Thoracic aorta (tissue), 2 donors: ENCODE results near the gene TFDP2. TPM values are rescaled to one million over a fixed set of nuclear protein-coding genes. Genes with fewer than 3 reads are reported as not detected.

Source experiments
- ATAC-seq: fragments of 150-250 bp; one replicate; pipeline ENCODE4 v1.8.0; 2017; ENCODE audit warnings: low read depth; ENCODE audit not compliant: insufficient number of reproducible peaks, low FRiP score
- DNase-seq: peaks from one replicate; pipeline ENCODE4 v3.0.0-alpha.2; 2020; ENCODE audit warnings: low spot score
- H3K27ac ChIP-seq, 2 donors: fragments of 200-600 bp; sonication (generic); 1 replicate in 1 of 2; 2 replicates in 1 of 2; pipeline ENCODE4 v1.5.1; 2016; ENCODE audit warnings: mild to moderate bottlenecking in 2 of 2, moderate library complexity in 2 of 2
- H3K27me3 ChIP-seq: fragments of 200-600 bp; sonication (generic); replicated peaks from 2 replicates; pipeline ENCODE4 v1.6.0; 2016; ENCODE audit warnings: mild to moderate bottlenecking; ENCODE audit not compliant: insufficient read depth
- H3K36me3 ChIP-seq: fragments of 200-600 bp; sonication (generic); one replicate; pipeline ENCODE4 v1.5.1; 2016
- H3K4me1 ChIP-seq, 2 donors: fragments of 200-600 bp; sonication (generic); 1 replicate in 1 of 2; 2 replicates in 1 of 2; pipeline versions ENCODE4 v1.5.1 to v1.6.0; 2016; ENCODE audit warnings: low read depth in 2 of 2, mild to moderate bottlenecking in 1 of 2; ENCODE audit not compliant: control insufficient read depth in 1 of 2
- H3K4me3 ChIP-seq: fragments of 200-600 bp; sonication (generic); 2 replicates; pipeline ENCODE4 v1.5.1; 2016; ENCODE audit warnings: mild to moderate bottlenecking
- H3K9me3 ChIP-seq: fragments of 200-600 bp; sonication (generic); 2 replicates; pipeline ENCODE4 v1.5.1; 2016
- CTCF ChIP-seq: fragments of 200-600 bp; sonication (generic); IDR thresholded peaks from one replicate; pipeline ENCODE4 v1.5.1; 2019; ENCODE audit warnings: antibody characterized with exemption
- total RNA-seq, 2 donors: library from RNA; depleted of rRNA; stranded (reverse); fragments of >200 nt; gene quantifications; one replicate each; pipeline versions ENCODE4 v1.1.0 to v1.2.3, GENCODE V29; 2016

Gene TFDP2
- total RNA-seq, 2 donors from 2014 or later: 29.2 to 210 TPM

DNA sequence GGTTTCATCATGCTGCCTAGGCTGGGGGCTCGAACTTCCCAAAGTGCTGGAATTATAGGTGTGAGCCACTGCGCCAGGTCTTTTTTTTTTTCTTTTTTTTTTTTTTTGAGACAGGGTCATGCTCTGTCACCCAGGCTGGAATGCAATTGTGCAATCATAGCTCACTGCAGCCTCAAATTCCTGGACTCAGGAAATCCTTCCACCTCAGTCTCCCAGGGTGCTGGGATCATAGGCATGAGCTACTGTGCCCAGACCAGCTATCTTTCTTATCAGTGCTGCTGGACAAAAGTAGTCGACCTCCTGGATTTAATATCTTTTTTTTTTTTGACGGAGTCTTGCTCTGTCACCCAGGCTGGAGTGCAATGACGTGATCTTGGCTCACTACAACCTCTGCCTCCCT is 60.8 kb downstream of the TFDP2 start:
- H3K27me3 ChIP-seq: no peaks in the 10 kb centered on the region
- no peaks in the 10 kb centered on the region for H3K36me3 ChIP-seq
- H3K27ac ChIP-seq: no peak overlapping the region
- DNase-seq (no peak), ATAC-seq (no peak)
- no peaks in the 10 kb centered on the region for H3K4me1 ChIP-seq
- no peak for TF ChIP-seq CTCF
- no peak overlapping the region for H3K4me3 ChIP-seq
- no peaks in the 10 kb centered on the region for H3K9me3 ChIP-seq

DNA sequence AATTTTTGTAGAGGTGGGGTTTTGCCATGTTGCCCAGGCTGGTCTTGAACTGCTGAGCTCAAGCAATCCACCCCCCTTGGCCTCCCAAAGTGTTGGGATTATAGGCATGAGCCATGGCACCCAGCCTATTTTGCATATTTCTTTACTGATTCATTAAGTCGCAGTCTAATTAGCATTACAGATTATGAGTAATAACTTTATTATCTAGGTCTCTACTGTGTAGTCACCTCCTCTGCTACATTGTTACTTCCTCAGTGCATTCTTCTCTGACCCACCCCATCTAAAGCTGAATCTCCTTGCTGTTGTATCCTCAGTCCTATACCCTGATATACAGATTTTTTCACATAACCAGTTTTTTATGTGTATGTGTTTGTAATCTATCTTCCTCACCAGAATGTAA is 61.7 kb downstream of the TFDP2 start:
- Histone ChIP-seq H3K4me1 (no peaks in the 10 kb centered on the region), H3K36me3 (no peaks in the 10 kb centered on the region), H3K4me3 (no peak overlapping the region), H3K9me3 (no peaks in the 10 kb centered on the region), H3K27me3 (no peaks in the 10 kb centered on the region), H3K27ac (no peak overlapping the region)
- DNase-seq (no peak), ATAC-seq (no peak)
- TF ChIP-seq CTCF: no peak

DNA sequence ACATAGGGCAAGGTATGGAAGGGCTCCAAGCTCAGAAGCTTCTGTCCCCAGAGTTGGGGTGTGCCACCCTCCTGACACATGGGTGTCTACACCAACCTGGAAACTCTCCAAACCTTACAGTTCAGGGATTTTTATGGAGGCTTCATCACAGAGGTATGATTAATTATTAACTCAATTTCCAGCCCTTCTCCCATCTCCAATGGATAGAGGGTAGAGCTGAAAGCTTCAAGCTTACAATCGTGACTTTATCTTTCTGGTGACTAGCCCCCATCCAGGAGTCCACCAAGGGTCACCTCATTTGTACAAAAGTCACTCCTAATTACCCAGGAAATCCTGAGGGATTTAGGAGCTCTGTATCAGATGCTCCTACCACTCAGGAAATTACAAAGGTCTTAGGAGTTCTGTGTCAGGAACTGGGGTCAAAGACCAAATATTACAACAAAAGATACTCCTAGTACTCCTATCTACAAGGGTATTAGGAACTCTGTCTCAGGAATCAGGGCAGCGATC is 62.7 kb downstream of the TFDP2 start:
- no peaks in the 10 kb centered on the region for H3K4me1 ChIP-seq
- no peak for DNase-seq
- H3K27ac ChIP-seq: no peak overlapping the region
- no peak for TF ChIP-seq CTCF
- H3K27me3 ChIP-seq: no peaks in the 10 kb centered on the region
- no peak for ATAC-seq
- H3K9me3 ChIP-seq: no peaks in the 10 kb centered on the region
- no peaks in the 10 kb centered on the region for H3K36me3 ChIP-seq
- H3K4me3 ChIP-seq: no peak overlapping the region

GRCh38 chr3:142081178-142081577 is 68.2 kb downstream of the TFDP2 start:
- H3K4me3 ChIP-seq: no peak overlapping the region
- H3K36me3 ChIP-seq: no peaks in the 10 kb centered on the region
- H3K27me3 ChIP-seq: no peaks in the 10 kb centered on the region
- ATAC-seq: no peak
- no peak for TF ChIP-seq CTCF
- no peaks in the 10 kb centered on the region for H3K4me1 ChIP-seq
- no peaks in the 10 kb centered on the region for H3K9me3 ChIP-seq
- no peak overlapping the region for H3K27ac ChIP-seq
- DNase-seq: no peak

DNA sequence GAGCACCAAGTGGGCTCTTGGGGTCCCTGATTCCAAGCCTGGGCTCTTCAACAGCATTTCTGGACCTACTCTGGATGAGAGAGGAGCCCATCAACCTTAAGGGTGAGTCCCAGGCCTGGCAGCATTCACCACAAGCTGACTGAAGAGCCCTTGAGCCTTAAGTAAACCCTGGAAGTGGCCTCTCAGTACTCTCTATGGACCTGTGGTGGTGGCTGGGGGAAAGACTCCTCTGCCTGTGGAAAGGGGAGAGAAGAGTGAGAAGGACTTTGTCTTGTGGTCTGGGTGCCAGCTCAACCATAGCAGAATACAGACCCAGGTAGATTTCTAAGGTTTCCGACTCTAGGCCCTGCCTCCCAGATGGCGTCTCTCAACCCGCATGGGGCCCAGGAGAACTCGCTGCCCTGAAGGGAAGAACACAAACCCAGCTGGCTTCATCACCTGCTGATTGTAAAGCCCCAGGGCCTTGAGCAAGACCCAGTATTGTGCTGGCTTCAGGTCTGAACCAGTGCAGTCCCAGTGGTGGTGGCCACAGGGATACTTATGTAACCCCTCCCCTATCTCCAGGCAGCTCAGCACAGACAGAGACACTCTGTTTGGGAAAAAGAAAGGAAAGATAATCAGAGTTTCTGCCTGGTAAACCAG is 71.4 kb downstream of the TFDP2 start:
- Histone ChIP-seq H3K36me3 (no peaks in the 10 kb centered on the region), H3K4me1 (no peaks in the 10 kb centered on the region), H3K9me3 (no peaks in the 10 kb centered on the region), H3K27me3 (no peaks in the 10 kb centered on the region), H3K27ac (no peak overlapping the region), H3K4me3 (no peak overlapping the region)
- no peak for ATAC-seq
- DNase-seq: no peak
- TF ChIP-seq CTCF: no peak
